HUES64 (cell line): Measurements from ENCODE around the gene MAGI2.

Experiments
- H3K27ac ChIP-seq: 2 replicates; pipeline ENCODE4 v1.7.0; 2013; ENCODE audit warnings: low read depth, low read length, inconsistent platforms
- H3K27me3 ChIP-seq: 2 replicates; pipeline ENCODE4 v1.6.1; 2013; ENCODE audit warnings: mild to moderate bottlenecking, low read length; ENCODE audit not compliant: insufficient read depth
- H3K36me3 ChIP-seq: 2 replicates; pipeline ENCODE4 v1.6.1; 2013; ENCODE audit warnings: mild to moderate bottlenecking, low read length; ENCODE audit not compliant: insufficient read depth
- H3K4me1 ChIP-seq: 2 replicates; pipeline ENCODE4 v1.6.1; 2013; ENCODE audit warnings: mild to moderate bottlenecking, low read length, moderate library complexity; ENCODE audit not compliant: insufficient read depth
- H3K4me3 ChIP-seq: 2 replicates; pipeline ENCODE4 v1.5.1; 2013; ENCODE audit warnings: mild to moderate bottlenecking, low read length, moderate library complexity
- H3K9ac ChIP-seq: 2 replicates; pipeline ENCODE4 v1.6.1; 2013; ENCODE audit warnings: mild to moderate bottlenecking, low read depth, low read length
- H3K9me3 ChIP-seq: 2 replicates; pipeline ENCODE4 v1.6.1; 2013; ENCODE audit warnings: low read depth, low read length; ENCODE audit not compliant: insufficient read depth
- WGBS: fragments of 150-250, 120-280 bp; methylation state at CpG from one replicate; pipeline ENCODE4 v1.1.7; 2013; ENCODE audit warnings: missing lambda C conversion rate; 5-methylcytosine and 5-hydroxymethylcytosine counted together

The MAGI2 gene

GRCh38 chr7:78444267-78444666, 1009.2 kb downstream of the MAGI2 start:
- Histone ChIP-seq H3K4me3 (no peak overlapping the region), H3K4me1 (no peaks in the 10 kb centered on the region), H3K27ac (no peak overlapping the region), H3K36me3 (no peaks in the 10 kb centered on the region), H3K9me3 (no peaks in the 10 kb centered on the region), H3K9ac (no peak overlapping the region), H3K27me3 (no peaks in the 10 kb centered on the region)
- 95% methylated on average over 2 of the region's 2 CpGs for WGBS

GRCh38 chr7:78443811-78444210, 1009.7 kb downstream of the MAGI2 start:
- Histone ChIP-seq H3K9me3 (no peaks in the 10 kb centered on the region), H3K4me3 (no peak overlapping the region), H3K9ac (no peak overlapping the region), H3K4me1 (peaks cover 1% of the 10 kb centered on the region; the same call in 1 of the 2 replicates), H3K36me3 (no peaks in the 10 kb centered on the region), H3K27me3 (no peaks in the 10 kb centered on the region), H3K27ac (no peak overlapping the region)
- WGBS, result 67% methylated on average over 4 of the region's 4 CpGs

- WGBS, result 75% methylated on average over 2 of the region's 2 CpGs
Observed at GRCh38 chr7:78441737-78442136, 1011.7 kb downstream of the MAGI2 start.

GRCh38 chr7:78438433-78438832, 1015.0 kb downstream of the MAGI2 start:
- Histone ChIP-seq H3K4me1 (peaks cover 5% of the 10 kb centered on the region; the same call in 1 of the 2 replicates), H3K9me3 (no peaks in the 10 kb centered on the region), H3K9ac (no peak overlapping the region), H3K4me3 (no peak overlapping the region), H3K27ac (no peak overlapping the region), H3K27me3 (no peaks in the 10 kb centered on the region), H3K36me3 (no peaks in the 10 kb centered on the region)
- WGBS, result 91% methylated on average over 7 of the region's 7 CpGs

More at GRCh38 chr7:78441737-78442136, 1011.7 kb downstream of the MAGI2 start:
- no peaks in the 10 kb centered on the region for H3K27me3 ChIP-seq
- no peak overlapping the region for H3K9ac ChIP-seq
- no peaks in the 10 kb centered on the region for H3K9me3 ChIP-seq
- H3K4me1 ChIP-seq, result peaks cover 5% of the 10 kb centered on the region; the same call in 1 of the 2 replicates
- H3K27ac ChIP-seq, result no peak overlapping the region
- H3K4me3 ChIP-seq, result no peak overlapping the region
- no peaks in the 10 kb centered on the region for H3K36me3 ChIP-seq

GRCh38 chr7:78437118-78437517, 1016.3 kb downstream of the MAGI2 start:
- Histone ChIP-seq H3K4me1 (peaks cover 5% of the 10 kb centered on the region; the same call in 1 of the 2 replicates), H3K9me3 (no peaks in the 10 kb centered on the region), H3K36me3 (no peaks in the 10 kb centered on the region), H3K9ac (no peak overlapping the region), H3K4me3 (no peak overlapping the region), H3K27ac (no peak overlapping the region), H3K27me3 (no peaks in the 10 kb centered on the region)
- 74% methylated on average over 5 of the region's 5 CpGs for WGBS

- WGBS, result 92% methylated on average over 4 of the region's 4 CpGs
- H3K9ac ChIP-seq, result no peak overlapping the region
- no peak overlapping the region for H3K4me3 ChIP-seq
- no peaks in the 10 kb centered on the region for H3K36me3 ChIP-seq
- peaks cover 5% of the 10 kb centered on the region; the same call in 1 of the 2 replicates for H3K4me1 ChIP-seq
- no peak overlapping the region for H3K27ac ChIP-seq
- no peaks in the 10 kb centered on the region for H3K27me3 ChIP-seq
- H3K9me3 ChIP-seq, result no peaks in the 10 kb centered on the region
Observed at GRCh38 chr7:78435355-78435754, 1018.1 kb downstream of the MAGI2 start.

GRCh38 chr7:78434281-78434680, 1019.2 kb downstream of the MAGI2 start:
- WGBS, result 80% methylated on average over 1 of the region's 1 CpG
- H3K36me3 ChIP-seq, result no peaks in the 10 kb centered on the region
- H3K9ac ChIP-seq, result no peak overlapping the region
- H3K27ac ChIP-seq, result no peak overlapping the region
- no peak overlapping the region for H3K4me3 ChIP-seq
- H3K4me1 ChIP-seq, result peaks cover 12% of the 10 kb centered on the region; the same call in 1 of the 2 replicates
- no peaks in the 10 kb centered on the region for H3K9me3 ChIP-seq
- H3K27me3 ChIP-seq, result no peaks in the 10 kb centered on the region

GRCh38 chr7:78433421-78433820, 1020.0 kb downstream of the MAGI2 start:
- Histone ChIP-seq H3K4me3 (no peak overlapping the region), H3K36me3 (no peaks in the 10 kb centered on the region), H3K27ac (no peak overlapping the region), H3K4me1 (peaks cover 9% of the 10 kb centered on the region; the same call in 1 of the 2 replicates), H3K9me3 (no peaks in the 10 kb centered on the region), H3K9ac (no peak overlapping the region), H3K27me3 (no peaks in the 10 kb centered on the region)
- 89% methylated on average over 1 of the region's 3 CpGs for WGBS

GRCh38 chr7:78429878-78430277, 1023.6 kb downstream of the MAGI2 start:
- WGBS, result 83% methylated on average over 1 of the region's 1 CpG
- Histone ChIP-seq H3K36me3 (no peaks in the 10 kb centered on the region), H3K9me3 (no peaks in the 10 kb centered on the region), H3K9ac (no peak overlapping the region), H3K4me1 (peaks cover 9% of the 10 kb centered on the region; the same call in 1 of the 2 replicates), H3K4me3 (no peak overlapping the region), H3K27me3 (no peaks in the 10 kb centered on the region), H3K27ac (no peak overlapping the region)

- Histone ChIP-seq H3K9me3 (no peaks in the 10 kb centered on the region), H3K9ac (no peak overlapping the region), H3K4me1 (peaks cover 9% of the 10 kb centered on the region; the same call in 1 of the 2 replicates), H3K27me3 (no peaks in the 10 kb centered on the region), H3K27ac (no peak overlapping the region), H3K4me3 (no peak overlapping the region), H3K36me3 (no peaks in the 10 kb centered on the region)
- WGBS, result 100% methylated on average over 1 of the region's 1 CpG
Observed at GRCh38 chr7:78427209-78427608, 1026.3 kb downstream of the MAGI2 start.

GRCh38 chr7:78420001-78420400, 1033.5 kb downstream of the MAGI2 start:
- Histone ChIP-seq H3K27me3 (no peaks in the 10 kb centered on the region), H3K4me3 (no peak overlapping the region), H3K36me3 (no peaks in the 10 kb centered on the region), H3K27ac (no peak overlapping the region), H3K4me1 (no peaks in the 10 kb centered on the region; the same call in 1 of the 2 replicates), H3K9me3 (no peaks in the 10 kb centered on the region), H3K9ac (no peak overlapping the region)
- WGBS, result 92% methylated on average over 1 of the region's 1 CpG
